HepG2 (cell line): ENCODE results near the gene SYPL1. TPM values are rescaled to one million over a fixed set of nuclear protein-coding genes. Genes with fewer than 3 reads are reported as not detected.

Experiments used
- ATAC-seq: fragments of 200-7000 bp; cut with Tn5 transposase; 3 replicates; pipeline ENCODE4 v1.9.1; 2020; ENCODE audit warnings: mild to moderate bottlenecking, moderate library complexity
- BruUV-seq: library from RNA; stranded (reverse); fragments of 400-500 nt; replicated peaks from 2 replicates; lab custom pipeline; 2021; lab: Mats Ljungman, UMichigan
- CTCF ChIA-PET: fragments of 300-600 bp; formaldehyde crosslinking; extraction: SDS; loops from one replicate; lab custom pipeline; 2021; ENCODE audit warnings: low total read pairs, inconsistent platforms, low intra/inter-chr PET ratio; lab: Yijun Ruan, JAX
- POLR2A ChIA-PET: fragments of 350-600 bp; sonication (Branson Sonifier 250); formaldehyde crosslinking; loops from one replicate; lab custom pipeline; 2020; ENCODE audit warnings: antibody characterized with exemption, inconsistent platforms; lab: Yijun Ruan, JAX
- DNase-seq: peaks from one replicate; pipeline ENCODE4 v3.0.0-alpha.2; 2015; ENCODE audit warnings: low spot score
- FAIRE-seq: peaks from 3 replicates; lab custom pipeline; 2011; peaks lifted over from hg19 to GRCh38; lab: Jason Lieb, UNC
- H2AFZ ChIP-seq: one replicate; pipeline ENCODE4 v1.6.1; 2011; ENCODE audit warnings: low read length, inconsistent platforms
- H3K27ac ChIP-seq: fragments of 300-600 bp; 3 replicates; pipeline ENCODE4 v1.8.0; 2011; ENCODE audit warnings: mixed run types, mild to moderate bottlenecking, mixed read lengths, low read length, inconsistent platforms; ENCODE audit not compliant: insufficient read depth; ENCODE audit errors: extremely low read length
- H3K27me3 ChIP-seq, 2 experiments: fragments of 200-600 bp in 1 of 2; 2 replicates in 1 of 2; 3 replicates in 1 of 2; pipeline versions ENCODE4 v1.6.0 to v1.8.0; 2011; ENCODE audit warnings: low read length in 2 of 2, mild to moderate bottlenecking in 2 of 2, moderate library complexity in 2 of 2, inconsistent platforms in 1 of 2; ENCODE audit not compliant: insufficient read depth in 2 of 2, control insufficient read depth in 1 of 2
- H3K36me3 ChIP-seq, 2 experiments: fragments of 200-600 bp in 1 of 2; replicated peaks in 1 of 2; 2 replicates in 1 of 2; 3 replicates in 1 of 2; pipeline versions ENCODE4 v1.5.1 to v1.8.0; 2011; ENCODE audit warnings: low read length in 2 of 2, inconsistent platforms in 1 of 2; ENCODE audit not compliant: insufficient read depth in 2 of 2, control insufficient read depth in 1 of 2
- H3K4me1 ChIP-seq: 2 replicates; pipeline ENCODE4 v1.5.1; 2012; ENCODE audit warnings: low read length, inconsistent platforms; ENCODE audit not compliant: insufficient read depth
- H3K4me2 ChIP-seq: 2 replicates; pipeline ENCODE4 v1.6.0; 2011; ENCODE audit warnings: low read depth, low read length, inconsistent platforms
- H3K4me3 ChIP-seq, 3 experiments: fragments of 200-600 bp in 1 of 3; sonication (generic), shearing (Covaris generic) in 1 of 3; replicated peaks in 1 of 3; 2 replicates each; pipeline ENCODE4 v1.5.1; 2011 to 2016; ENCODE audit warnings: low read length in 3 of 3, inconsistent platforms in 2 of 3, low read depth in 2 of 3, mild to moderate bottlenecking in 2 of 3, control low read depth in 1 of 3, mixed read lengths in 1 of 3; ENCODE audit not compliant: insufficient read depth in 1 of 3
- H3K79me2 ChIP-seq: one replicate; pipeline ENCODE4 v1.6.1; 2011; ENCODE audit warnings: low read length, inconsistent platforms; ENCODE audit not compliant: insufficient read depth
- H3K9ac ChIP-seq: 2 replicates; pipeline ENCODE4 v1.6.0; 2011; ENCODE audit warnings: mild to moderate bottlenecking, low read depth, low read length, inconsistent platforms; ENCODE audit not compliant: insufficient read depth
- H3K9me3 ChIP-seq: 2 replicates; pipeline ENCODE4 v1.5.1; 2012; ENCODE audit warnings: mild to moderate bottlenecking, low read length
- H4K20me1 ChIP-seq: 2 replicates; pipeline ENCODE4 v1.6.0; 2011; ENCODE audit warnings: inconsistent platforms, mild to moderate bottlenecking, low read length, moderate library complexity; ENCODE audit not compliant: insufficient read depth
- AHR ChIP-seq: IDR thresholded peaks from 2 replicates; pipeline ENCODE4 v1.6.1; 2018; ENCODE audit warnings: missing genetic modification reagents, missing compliant biosample characterization
- CEBPG ChIP-seq: IDR thresholded peaks from 2 replicates; pipeline ENCODE4 v1.6.1; 2016
- ISL2 ChIP-seq: sonication (generic); formaldehyde crosslinking; IDR thresholded peaks from 2 replicates; pipeline ENCODE4 v1.5.0; 2020; ENCODE audit warnings: missing genetic modification reagents
- MAFG ChIP-seq: sonication (generic); formaldehyde crosslinking; IDR thresholded peaks from 2 replicates; pipeline ENCODE4 v1.5.1; 2020; ENCODE audit warnings: mild to moderate bottlenecking, missing genetic modification reagents
- MAFK ChIP-seq, 2 experiments: IDR thresholded peaks in 1 of 2; conservative IDR thresholded peaks in 1 of 2; 2 replicates each; pipeline ENCODE4 v1.6.1; 2011; ENCODE audit warnings: improper control_type of control experiment in 2 of 2, low read length in 2 of 2
- NFE2L2 ChIP-seq: fragments of 150-350 bp; IDR thresholded peaks from 2 replicates; pipeline ENCODE4 v1.6.1; 2014; ENCODE audit warnings: low read length
- RFX1 ChIP-seq: fragments of 450-650 bp; IDR thresholded peaks from 2 replicates; pipeline ENCODE4 v1.6.1; 2017
- RFXANK ChIP-seq: IDR thresholded peaks from 2 replicates; pipeline ENCODE4 v1.6.1; 2016
- STAT5B ChIP-seq: sonication (generic); formaldehyde crosslinking; IDR thresholded peaks from 2 replicates; pipeline ENCODE4 v1.4.0; 2020; ENCODE audit warnings: missing genetic modification reagents
- TGIF2 ChIP-seq: IDR thresholded peaks from 2 replicates; pipeline ENCODE4 v1.6.1; 2016; ENCODE audit warnings: control low read depth, missing compliant biosample characterization
- TOE1 ChIP-seq: sonication (generic); formaldehyde crosslinking; IDR thresholded peaks from 2 replicates; pipeline ENCODE4 v1.4.0; 2020; ENCODE audit warnings: mild to moderate bottlenecking, missing genetic modification reagents
- ZZZ3 ChIP-seq: sonication (generic); formaldehyde crosslinking; IDR thresholded peaks from 2 replicates; pipeline ENCODE4 v1.4.0; 2020; ENCODE audit warnings: missing genetic modification reagents, mild to moderate bottlenecking, borderline replicate concordance
- WGBS: methylation state at CpG from one replicate; pipeline ENCODE4 v1.1.6; 2017; ENCODE audit warnings: low lambda C conversion rate; 5-methylcytosine and 5-hydroxymethylcytosine counted together
- in situ Hi-C: cut with HindIII; loops from 2 replicates; pipeline ENCODE4 v1.10.0; 2017; ENCODE audit warnings: low pct_unique_long_range_greater_than_20kb; ENCODE audit not compliant: extremely low pct_ligation_motif_present
- intact Hi-C: fragments of 100-400 bp; cut with micrococcal nuclease; formaldehyde crosslinking; loops from one replicate; pipeline ENCODE4 v1.10.0; 2022; ENCODE audit not compliant: unreplicated experiment
- polyA plus RNA-seq, 8 experiments: library from polyadenylated mRNA; depleted of rRNA in 3 of 8; stranded (reverse) in 7 of 8; unstranded in 1 of 8; fragments of >200 nt; fragmentation: Illumina TruSeq in 4 of 8; extraction: Trizol in 4 of 8; gene quantifications; 2 replicates each; pipeline versions ENCODE4 v1.2.1 to v1.2.3, GENCODE V29; 2011 to 2016; ENCODE audit warnings: low read depth in 4 of 8, missing spikeins in 1 of 8, mixed read lengths in 1 of 8; ENCODE audit not compliant: insufficient read depth in 1 of 8
- total RNA-seq, 5 experiments: library from RNA; depleted of rRNA; stranded (reverse); fragments of >200 nt; fragmentation: Illumina TruSeq; extraction: Trizol; gene quantifications; 2 replicates each; pipeline ENCODE4 v1.2.3, GENCODE V29; 2016; ENCODE audit warnings: low read depth in 1 of 5
- TF ChIP-seq, protein P1 (sequence below): sonication (generic); formaldehyde crosslinking; IDR thresholded peaks from 2 replicates; pipeline ENCODE4 v1.5.1; 2020; ENCODE audit warnings: mild to moderate bottlenecking, missing genetic modification reagents, moderate library complexity
- TF ChIP-seq, protein P2 (sequence below), 2 experiments: sonication (generic) in 1 of 2; formaldehyde crosslinking in 1 of 2; IDR thresholded peaks; 2 replicates each; pipeline versions ENCODE4 v1.4.0 to v1.6.1; 2018 to 2020; ENCODE audit warnings: missing genetic modification reagents in 2 of 2, borderline replicate concordance in 1 of 2, low read depth in 1 of 2, mild to moderate bottlenecking in 1 of 2, missing biosample characterization in 1 of 2

The SYPL1 gene
- total and polyA plus RNA-seq, 2 of the 13 experiments (the other 11 are each of a cell fraction or from before 2014, with no cell fraction given), result 27.5 to 40.2 TPM

DNA sequence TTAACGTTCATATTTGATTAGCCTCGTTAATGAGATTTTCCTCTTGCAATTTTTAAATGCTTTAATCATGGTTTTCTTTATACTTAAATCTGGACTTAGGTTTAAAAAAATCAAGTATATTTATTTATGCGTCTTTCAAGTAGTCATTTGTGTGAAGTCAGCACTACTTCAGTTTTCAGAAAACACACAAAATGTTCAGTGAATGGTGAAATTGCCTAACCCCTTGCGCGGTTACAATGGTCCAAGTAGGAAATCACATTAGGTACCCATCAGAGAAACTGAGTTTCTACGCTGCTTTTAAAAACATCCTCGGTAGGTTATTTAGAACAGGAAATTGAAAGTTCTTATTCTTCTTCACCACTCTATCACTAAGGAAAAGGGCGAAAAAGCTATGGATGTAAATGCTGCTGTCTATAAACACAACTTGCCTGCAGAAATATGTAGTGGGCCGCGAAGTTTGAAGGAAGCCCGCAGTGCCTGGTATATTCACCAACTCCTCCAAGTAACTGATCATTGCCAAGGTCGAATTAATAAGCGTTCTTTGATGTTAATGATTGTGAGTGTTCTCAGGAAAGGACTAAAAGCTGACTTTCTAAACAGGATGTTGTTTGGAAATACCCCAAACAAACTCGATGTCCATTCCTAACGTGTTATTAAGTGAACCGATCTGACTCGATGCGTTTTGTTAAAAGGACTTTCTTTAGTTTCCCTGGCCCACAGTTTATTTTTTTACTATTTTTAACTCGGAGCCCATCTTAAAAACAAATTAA is 1.0 kb downstream of the SYPL1 start:
- Histone ChIP-seq H3K36me3 (no peaks in the 10 kb centered on the region), H3K27ac (peak overlapping the region; percentile 91), H2AFZ (no peak overlapping the region), H3K9me3 (no peaks in the 10 kb centered on the region), H4K20me1 (no peaks in the 10 kb centered on the region), H3K4me2 (peak overlapping the region; percentile 79), H3K4me3 (peak overlapping the region; percentile 77 to 91 (median 86)), H3K4me1 (peaks cover 32% of the 10 kb centered on the region), H3K79me2 (peaks cover 38% of the 10 kb centered on the region), H3K9ac (peak overlapping the region; percentile 88), H3K27me3 (no peaks in the 10 kb centered on the region)
- WGBS, result 12% methylated on average over 19 of the region's 19 CpGs
- TF ChIP-seq MAFK (conservative IDR thresholded peaks at IDR 0.05 in 1 of 2, IDR thresholded peaks at IDR 0.05 in 1 of 2; ENCODE audit: low read length in 2 of 2) (peak; percentile 48 to 52), MAFG (CRISPR knock-in tag) (no peak), TGIF2 (0 out of 2 replicates have a peak, but pooled peaks have one; percentile 23), RFXANK (CRISPR knock-in tag) (0 out of 2 replicates have a peak, but pooled peaks have one; percentile 26), CEBPG (CRISPR knock-in tag) (0 out of 2 replicates have a peak, but pooled peaks have one; percentile 16)
- in situ Hi-C loops, result no loop called here
- no peak for FAIRE-seq
- intact Hi-C loops, result no loop called here
- CTCF ChIA-PET, result no interaction called here
- BruUV-seq, result TSS peak; percentile 74
- POLR2A ChIA-PET, result interaction anchor here (0.9 to 2.1 kb wide), 9 partner anchors 8 to 579 kb away, joined by 3 to 11 read pairs (median 4); partner anchors contain the start of genes NAMPT and RINT1
- DNase-seq, result no peak
- no peak for ATAC-seq

DNA sequence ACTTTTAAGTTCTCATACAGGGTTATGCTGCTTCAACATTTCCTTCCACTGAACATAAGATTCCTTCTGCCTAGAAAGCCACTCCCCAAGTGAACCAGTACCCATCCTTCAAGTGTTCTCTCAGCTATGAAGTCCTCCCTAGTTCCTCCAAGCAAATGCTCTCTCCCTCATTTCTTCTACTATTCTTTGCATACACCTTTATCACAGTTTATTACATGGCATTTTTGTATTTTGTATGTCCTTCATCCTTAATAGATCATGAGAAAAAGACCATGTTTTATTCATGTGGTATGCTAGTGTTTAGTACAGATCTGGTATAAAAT is 1.9 kb downstream of the SYPL1 start:
- ChIA-PET POLR2A (no interaction called here), CTCF (no interaction called here)
- Histone ChIP-seq H3K27me3 (no peaks in the 10 kb centered on the region), H3K4me2 (peak overlapping the region; percentile 79), H3K4me1 (peaks cover 32% of the 10 kb centered on the region), H2AFZ (no peak overlapping the region), H3K9me3 (no peaks in the 10 kb centered on the region), H3K9ac (no peak overlapping the region), H4K20me1 (no peaks in the 10 kb centered on the region), H3K36me3 (0 out of 5 replicates have a peak, but pooled peaks cover 0 to 3% of the 10 kb centered on the region in 2 experiments), H3K79me2 (peaks cover 46% of the 10 kb centered on the region), H3K27ac (no peak overlapping the region), H3K4me3 (peak overlapping the region in 2 of 3 experiments; percentile 77 to 86; a peak in 3 of 6 replicates)
- TF ChIP-seq ISL2 (CRISPR knock-in tag), result no peak
- TF ChIP-seq AHR, result no peak
- TF ChIP-seq RFX1, result no peak
- no peak for TF ChIP-seq STAT5B (CRISPR knock-in tag)
- TF ChIP-seq, protein P1, sequence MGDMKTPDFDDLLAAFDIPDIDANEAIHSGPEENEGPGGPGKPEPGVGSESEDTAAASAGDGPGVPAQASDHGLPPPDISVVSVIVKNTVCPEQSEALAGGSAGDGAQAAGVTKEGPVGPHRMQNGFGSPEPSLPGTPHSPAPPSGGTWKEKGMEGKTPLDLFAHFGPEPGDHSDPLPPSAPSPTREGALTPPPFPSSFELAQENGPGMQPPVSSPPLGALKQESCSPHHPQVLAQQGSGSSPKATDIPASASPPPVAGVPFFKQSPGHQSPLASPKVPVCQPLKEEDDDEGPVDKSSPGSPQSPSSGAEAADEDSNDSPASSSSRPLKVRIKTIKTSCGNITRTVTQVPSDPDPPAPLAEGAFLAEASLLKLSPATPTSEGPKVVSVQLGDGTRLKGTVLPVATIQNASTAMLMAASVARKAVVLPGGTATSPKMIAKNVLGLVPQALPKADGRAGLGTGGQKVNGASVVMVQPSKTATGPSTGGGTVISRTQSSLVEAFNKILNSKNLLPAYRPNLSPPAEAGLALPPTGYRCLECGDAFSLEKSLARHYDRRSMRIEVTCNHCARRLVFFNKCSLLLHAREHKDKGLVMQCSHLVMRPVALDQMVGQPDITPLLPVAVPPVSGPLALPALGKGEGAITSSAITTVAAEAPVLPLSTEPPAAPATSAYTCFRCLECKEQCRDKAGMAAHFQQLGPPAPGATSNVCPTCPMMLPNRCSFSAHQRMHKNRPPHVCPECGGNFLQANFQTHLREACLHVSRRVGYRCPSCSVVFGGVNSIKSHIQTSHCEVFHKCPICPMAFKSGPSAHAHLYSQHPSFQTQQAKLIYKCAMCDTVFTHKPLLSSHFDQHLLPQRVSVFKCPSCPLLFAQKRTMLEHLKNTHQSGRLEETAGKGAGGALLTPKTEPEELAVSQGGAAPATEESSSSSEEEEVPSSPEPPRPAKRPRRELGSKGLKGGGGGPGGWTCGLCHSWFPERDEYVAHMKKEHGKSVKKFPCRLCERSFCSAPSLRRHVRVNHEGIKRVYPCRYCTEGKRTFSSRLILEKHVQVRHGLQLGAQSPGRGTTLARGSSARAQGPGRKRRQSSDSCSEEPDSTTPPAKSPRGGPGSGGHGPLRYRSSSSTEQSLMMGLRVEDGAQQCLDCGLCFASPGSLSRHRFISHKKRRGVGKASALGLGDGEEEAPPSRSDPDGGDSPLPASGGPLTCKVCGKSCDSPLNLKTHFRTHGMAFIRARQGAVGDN (CRISPR knock-in tag), result no peak
- TF ChIP-seq ZZZ3, result no peak
- no peak for TF ChIP-seq TOE1
- TF ChIP-seq, protein P2, sequence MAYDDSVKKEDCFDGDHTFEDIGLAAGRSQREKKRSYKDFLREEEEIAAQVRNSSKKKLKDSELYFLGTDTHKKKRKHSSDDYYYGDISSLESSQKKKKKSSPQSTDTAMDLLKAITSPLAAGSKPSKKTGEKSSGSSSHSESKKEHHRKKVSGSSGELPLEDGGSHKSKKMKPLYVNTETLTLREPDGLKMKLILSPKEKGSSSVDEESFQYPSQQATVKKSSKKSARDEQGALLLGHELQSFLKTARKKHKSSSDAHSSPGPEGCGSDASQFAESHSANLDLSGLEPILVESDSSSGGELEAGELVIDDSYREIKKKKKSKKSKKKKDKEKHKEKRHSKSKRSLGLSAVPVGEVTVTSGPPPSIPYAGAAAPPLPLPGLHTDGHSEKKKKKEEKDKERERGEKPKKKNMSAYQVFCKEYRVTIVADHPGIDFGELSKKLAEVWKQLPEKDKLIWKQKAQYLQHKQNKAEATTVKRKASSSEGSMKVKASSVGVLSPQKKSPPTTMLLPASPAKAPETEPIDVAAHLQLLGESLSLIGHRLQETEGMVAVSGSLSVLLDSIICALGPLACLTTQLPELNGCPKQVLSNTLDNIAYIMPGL (CRISPR knock-in tag; IDR thresholded peaks at IDR 0.05; ENCODE audit: borderline replicate concordance in 1 of 2, low read depth in 1 of 2), result no peak
- no peak for TF ChIP-seq NFE2L2
- ATAC-seq, result no peak
- intact Hi-C loops, result no loop called here
- FAIRE-seq, result no peak
- no TSS peak for BruUV-seq
- no peak for DNase-seq
- in situ Hi-C loops, result no loop called here
